SKM-1 (cell line): ENCODE results near the gene ENDOG.
A peak's percentile ranks its signal among the peaks of the same experiment; 100 is the strongest.
"Not testable (repeated sequence)": the region's sequence is repeated elsewhere in the genome, so short reads cannot be mapped to it uniquely, and the experiment has no call there.

ENCODE experiments used
- DNase-seq: peaks from one replicate; lab custom pipeline; 2025; ENCODE audit not compliant: unreplicated experiment; lab: John Stamatoyannopoulos, UW

The ENDOG gene

GRCh38 chr9:128860937-128861336, 42.6 kb downstream of the ENDOG start:
- no peak for DNase-seq

- DNase-seq, result no peak
Observed at GRCh38 chr9:128861501-128861900, 43.2 kb downstream of the ENDOG start.

GRCh38 chr9:128862401-128862851, 44.1 kb downstream of the ENDOG start:
- DNase-seq, result no peak

GRCh38 chr9:128863647-128864046, 45.3 kb downstream of the ENDOG start:
- peak; percentile 49 for DNase-seq

- no peak for DNase-seq
Observed at GRCh38 chr9:128870128-128870940, 52.0 kb downstream of the ENDOG start.

GRCh38 chr9:128870941-128871265, 52.6 kb downstream of the ENDOG start:
- not testable (repeated sequence) for DNase-seq
